Smooth muscle cell (in vitro differentiated cells): Measurements from ENCODE around the gene CXCR5. TPM values are rescaled to one million over a fixed set of nuclear protein-coding genes. Genes with fewer than 3 reads are reported as not detected.

ENCODE experiments used
- DNase-seq: peaks from one replicate; lab custom pipeline; 2025; ENCODE audit not compliant: unreplicated experiment; lab: John Stamatoyannopoulos, UW
- H2AFZ ChIP-seq: fragments of 200-600 bp; sonication (generic); 2 replicates; pipeline ENCODE4 v1.6.0; 2016; ENCODE audit warnings: antibody characterized with exemption, low read depth, mild to moderate bottlenecking
- H3F3A ChIP-seq: fragments of 200-600 bp; sonication (generic); 2 replicates; pipeline ENCODE4 v1.6.0; 2017; ENCODE audit warnings: antibody characterized with exemption, low read depth
- H3K27ac ChIP-seq: fragments of 200-600 bp; sonication (generic); 2 replicates; pipeline ENCODE4 v1.5.1; 2016; ENCODE audit warnings: low read depth, mild to moderate bottlenecking
- H3K27me3 ChIP-seq: fragments of 200-600 bp; sonication (generic); 2 replicates; pipeline ENCODE4 v1.6.1; 2016; ENCODE audit warnings: low read depth, mild to moderate bottlenecking
- H3K36me3 ChIP-seq: fragments of 200-600 bp; sonication (generic); 2 replicates; pipeline ENCODE4 v1.5.1; 2016; ENCODE audit warnings: low read depth
- H3K4me1 ChIP-seq: fragments of 200-600 bp; sonication (generic); 2 replicates; pipeline ENCODE4 v1.5.1; 2016; ENCODE audit warnings: low read depth
- H3K4me2 ChIP-seq: fragments of 200-600 bp; sonication (generic); 2 replicates; pipeline ENCODE4 v1.6.0; 2016; ENCODE audit warnings: mild to moderate bottlenecking
- H3K4me3 ChIP-seq: fragments of 200-600 bp; sonication (generic); 2 replicates; pipeline ENCODE4 v1.5.1; 2016; ENCODE audit warnings: mild to moderate bottlenecking
- H3K79me2 ChIP-seq: fragments of 200-600 bp; sonication (generic); 2 replicates; pipeline ENCODE4 v1.6.0; 2016; ENCODE audit warnings: low read depth, mild to moderate bottlenecking
- H3K9ac ChIP-seq: fragments of 200-600 bp; sonication (generic); 2 replicates; pipeline ENCODE4 v1.6.0; 2016; ENCODE audit warnings: low read depth
- H3K9me3 ChIP-seq: fragments of 200-600 bp; sonication (generic); replicated peaks from 2 replicates; pipeline ENCODE4 v1.5.1; 2016; ENCODE audit warnings: low read depth
- H4K20me1 ChIP-seq: fragments of 200-600 bp; sonication (generic); 2 replicates; pipeline ENCODE4 v1.6.0; 2016; ENCODE audit warnings: low read depth
- WGBS: methylation state at CpG from one replicate; pipeline ENCODE4 v1.1.7; 2016; ENCODE audit warnings: low lambda C conversion rate; 5-methylcytosine and 5-hydroxymethylcytosine counted together
- polyA plus RNA-seq: library from polyadenylated mRNA; unstranded; fragments of >200 nt; fragmentation: Nextera tagmentation; extraction: Ambion mirVana; gene quantifications from 2 replicates; pipeline ENCODE4 v1.2.1, GENCODE V29; 2016
- total RNA-seq: library from RNA; depleted of rRNA; stranded (reverse); fragments of >200 nt; gene quantifications from 2 replicates; pipeline ENCODE4 v1.2.3, GENCODE V29; 2014
- TF ChIP-seq, protein P1 (sequence below): fragments of 200-600 bp; sonication (generic); IDR thresholded peaks from 2 replicates; pipeline ENCODE4 v1.5.1; 2017; ENCODE audit warnings: borderline replicate concordance, mild to moderate bottlenecking, antibody characterized with exemption; ENCODE audit not compliant: insufficient read depth, poor library complexity, severe bottlenecking

The CXCR5 gene
- total and polyA plus RNA-seq, 2 experiments from 2014 or later = not detected

DNA sequence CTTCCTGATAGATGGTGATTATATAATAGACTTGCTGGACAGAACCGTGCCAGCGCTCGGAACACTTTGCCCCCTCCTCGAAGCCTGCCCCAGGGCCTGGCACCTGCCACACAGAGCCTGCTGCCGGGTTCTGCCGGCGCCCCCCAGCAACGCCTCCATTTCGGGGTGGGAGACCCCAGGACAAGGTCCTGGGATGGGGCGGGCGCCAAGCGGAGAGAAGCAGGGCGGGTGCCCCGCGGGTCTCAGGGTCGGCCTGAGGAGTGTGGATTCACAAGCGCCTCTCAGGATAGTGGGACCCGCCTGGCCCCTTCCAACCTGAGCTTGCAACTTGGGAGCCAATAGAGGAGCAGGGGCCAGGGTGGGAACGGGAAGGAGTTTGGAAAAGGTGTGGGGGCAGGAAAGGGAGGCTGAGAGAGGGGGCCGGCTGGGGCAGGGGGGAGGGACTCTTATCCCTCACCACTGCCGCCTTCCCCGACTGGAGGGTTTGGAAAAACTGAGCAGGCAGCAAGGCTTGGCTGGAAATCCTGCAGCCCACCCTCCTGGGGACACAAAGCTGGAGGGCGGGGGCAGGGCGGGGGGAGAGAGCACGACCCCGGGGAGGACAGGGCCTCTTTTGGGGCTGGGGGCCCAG, 45.3 kb downstream of the CXCR5 start:
- peak; percentile 87 for DNase-seq

DNA sequence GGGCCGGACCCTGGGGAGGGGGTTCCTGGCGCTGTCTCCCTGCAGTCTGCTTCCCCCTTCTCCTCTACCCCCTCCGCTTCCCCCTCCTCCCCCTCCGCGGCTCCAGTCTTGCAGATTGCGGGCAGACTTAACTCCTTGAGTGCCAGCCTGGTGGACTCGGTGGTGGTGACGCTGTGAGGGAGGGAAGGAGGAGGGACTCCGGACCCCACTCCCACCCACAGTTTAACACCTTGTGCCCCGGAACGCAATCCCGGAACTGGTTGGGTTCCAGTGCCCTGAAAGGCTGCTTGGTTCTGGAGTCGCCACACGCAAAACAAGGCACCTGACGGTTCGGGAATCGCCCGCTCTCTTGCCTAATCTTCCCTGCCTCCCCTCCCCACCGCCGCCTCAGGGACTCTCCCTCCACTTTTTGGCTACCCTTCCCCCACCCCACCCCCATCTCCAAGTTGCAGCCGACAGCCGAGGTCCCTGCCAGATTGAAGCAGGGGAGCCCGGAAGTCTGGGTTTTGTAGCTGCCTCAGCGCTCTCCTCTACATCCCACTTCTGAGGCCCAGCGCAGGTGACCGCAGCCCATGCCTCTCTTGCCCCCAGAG, 45.9 kb downstream of the CXCR5 start:
- Histone ChIP-seq H3K9me3 (no peaks in the 10 kb centered on the region), H3K36me3 (no peaks in the 10 kb centered on the region), H4K20me1 (peaks cover 6% of the 10 kb centered on the region), H2AFZ (peak overlapping the region; percentile 35), H3K4me2 (peak overlapping the region; percentile 89), H3K27me3 (no peaks in the 10 kb centered on the region), H3K9ac (peak overlapping the region; percentile 29), H3K4me1 (peaks cover 9% of the 10 kb centered on the region), H3K79me2 (peaks cover 8% of the 10 kb centered on the region), H3K27ac (peak overlapping the region; percentile 85), H3K4me3 (peak overlapping the region; percentile 69), H3F3A (peaks cover 10% of the 10 kb centered on the region)
- TF ChIP-seq, protein P1, sequence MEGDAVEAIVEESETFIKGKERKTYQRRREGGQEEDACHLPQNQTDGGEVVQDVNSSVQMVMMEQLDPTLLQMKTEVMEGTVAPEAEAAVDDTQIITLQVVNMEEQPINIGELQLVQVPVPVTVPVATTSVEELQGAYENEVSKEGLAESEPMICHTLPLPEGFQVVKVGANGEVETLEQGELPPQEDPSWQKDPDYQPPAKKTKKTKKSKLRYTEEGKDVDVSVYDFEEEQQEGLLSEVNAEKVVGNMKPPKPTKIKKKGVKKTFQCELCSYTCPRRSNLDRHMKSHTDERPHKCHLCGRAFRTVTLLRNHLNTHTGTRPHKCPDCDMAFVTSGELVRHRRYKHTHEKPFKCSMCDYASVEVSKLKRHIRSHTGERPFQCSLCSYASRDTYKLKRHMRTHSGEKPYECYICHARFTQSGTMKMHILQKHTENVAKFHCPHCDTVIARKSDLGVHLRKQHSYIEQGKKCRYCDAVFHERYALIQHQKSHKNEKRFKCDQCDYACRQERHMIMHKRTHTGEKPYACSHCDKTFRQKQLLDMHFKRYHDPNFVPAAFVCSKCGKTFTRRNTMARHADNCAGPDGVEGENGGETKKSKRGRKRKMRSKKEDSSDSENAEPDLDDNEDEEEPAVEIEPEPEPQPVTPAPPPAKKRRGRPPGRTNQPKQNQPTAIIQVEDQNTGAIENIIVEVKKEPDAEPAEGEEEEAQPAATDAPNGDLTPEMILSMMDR = no peak
- peak; percentile 87 for DNase-seq
- WGBS = 4% methylated on average over 5 of the region's 26 CpGs

More for the DNA sequence above, 45.3 kb downstream of the CXCR5 start:
- peaks cover 10% of the 10 kb centered on the region for H3F3A ChIP-seq
- peak overlapping the region; percentile 69 for H3K4me3 ChIP-seq
- TF ChIP-seq, protein P1 = peak; percentile 7
- H3K9me3 ChIP-seq = no peaks in the 10 kb centered on the region
- 3% methylated on average over 18 of the region's 26 CpGs for WGBS
- peak overlapping the region; percentile 85 for H2AFZ ChIP-seq
- H4K20me1 ChIP-seq = peaks cover 13% of the 10 kb centered on the region
- peak overlapping the region; percentile 85 for H3K27ac ChIP-seq
- H3K79me2 ChIP-seq = peaks cover 14% of the 10 kb centered on the region
- H3K36me3 ChIP-seq = no peaks in the 10 kb centered on the region
- peaks cover 9% of the 10 kb centered on the region for H3K4me1 ChIP-seq
- H3K9ac ChIP-seq = peak overlapping the region; percentile 33
- peak overlapping the region; percentile 89 for H3K4me2 ChIP-seq
- H3K27me3 ChIP-seq = no peaks in the 10 kb centered on the region

DNA sequence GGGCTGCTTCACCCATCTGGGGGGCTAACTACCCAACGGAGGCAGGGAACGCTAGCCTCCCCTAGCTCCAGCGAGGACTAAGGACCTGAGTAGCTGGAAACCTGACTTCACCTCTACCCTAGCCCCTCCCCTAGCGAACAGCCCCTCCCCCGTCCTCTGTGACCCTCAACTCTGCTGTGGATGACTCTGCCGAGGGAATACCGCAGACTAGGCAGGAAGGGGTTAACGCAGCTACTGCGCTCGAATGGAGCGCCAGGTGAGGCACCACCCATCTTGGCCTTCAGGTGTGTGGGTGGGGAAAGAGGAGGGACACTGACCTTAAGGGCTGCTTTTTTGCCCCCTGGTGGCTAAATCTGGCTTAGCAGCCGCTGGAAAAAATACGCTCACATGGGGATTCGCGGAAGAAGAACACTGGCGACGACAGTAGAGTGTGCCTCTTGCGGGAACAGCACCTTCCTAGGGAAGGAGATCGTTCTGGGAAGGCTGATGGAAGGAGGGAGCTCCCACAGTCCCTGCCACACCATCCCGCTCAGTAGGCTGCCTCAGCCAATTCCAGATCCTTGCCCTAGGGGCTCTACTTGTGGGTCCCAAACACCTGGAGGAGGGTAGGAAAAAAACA, 46.5 kb downstream of the CXCR5 start:
- Histone ChIP-seq H3K27me3 (no peaks in the 10 kb centered on the region), H2AFZ (peak overlapping the region; percentile 35), H4K20me1 (peaks cover under 1% of the 10 kb centered on the region), H3K4me3 (peak overlapping the region; percentile 69), H3K36me3 (no peaks in the 10 kb centered on the region), H3K9ac (peak overlapping the region; percentile 29), H3K9me3 (no peaks in the 10 kb centered on the region), H3F3A (peaks cover 10% of the 10 kb centered on the region), H3K79me2 (peaks cover 2% of the 10 kb centered on the region), H3K4me2 (peak overlapping the region; percentile 89), H3K4me1 (peaks cover 9% of the 10 kb centered on the region), H3K27ac (peak overlapping the region; percentile 85)
- DNase-seq = peak; percentile 56
- under 1% methylated on average over 20 of the region's 20 CpGs for WGBS
- TF ChIP-seq, protein P1 = peak; percentile 91
